Kidney (tissue), 14 donors: Measurements from ENCODE around the gene ITPKB. TPM values are rescaled to one million over a fixed set of nuclear protein-coding genes. Genes with fewer than 3 reads are reported as not detected.

Experiments used
- DNase-seq, 5 donors: peaks; one replicate each; pipeline ENCODE4 v3.0.0-alpha.2; 2013 to 2020
- FAIRE-seq: peaks from 2 replicates; lab custom pipeline; 2012; peaks lifted over from hg19 to GRCh38; lab: Jason Lieb, UNC
- H3K27ac ChIP-seq, 2 donors: one replicate each; pipeline ENCODE4 v1.7.0; 2013; ENCODE audit warnings: low read depth in 2 of 2, low read length in 2 of 2, inconsistent platforms in 1 of 2
- H3K27me3 ChIP-seq: one replicate; pipeline ENCODE4 v1.7.1; 2013; ENCODE audit warnings: low read length, inconsistent platforms; ENCODE audit not compliant: control insufficient read depth, insufficient read depth
- H3K36me3 ChIP-seq, 3 donors: one replicate each; pipeline versions ENCODE4 v1.7.0 to v1.7.1; 2013; ENCODE audit warnings: low read length in 3 of 3, control low read depth in 1 of 3, inconsistent platforms in 1 of 3; ENCODE audit not compliant: insufficient read depth in 3 of 3, control insufficient read depth in 2 of 3
- H3K4me1 ChIP-seq, 3 donors: one replicate each; pipeline versions ENCODE4 v1.7.0 to v1.7.1; 2013; ENCODE audit warnings: low read length in 3 of 3, inconsistent platforms in 1 of 3, low read depth in 1 of 3; ENCODE audit not compliant: control insufficient read depth in 2 of 3, insufficient read depth in 2 of 3
- H3K4me3 ChIP-seq, 3 donors: one replicate each; pipeline versions ENCODE4 v1.7.0 to v1.8.1; 2013; ENCODE audit warnings: low read length in 3 of 3, control low read depth in 1 of 3, inconsistent platforms in 1 of 3
- H3K9ac ChIP-seq, 3 donors: one replicate each; pipeline versions ENCODE4 v1.7.0 to v1.7.1; 2013; ENCODE audit warnings: low read length in 3 of 3, control low read depth in 1 of 3, inconsistent platforms in 1 of 3
- H3K9me3 ChIP-seq, 3 donors: one replicate each; pipeline versions ENCODE4 v1.7.0 to v1.7.1; 2013; ENCODE audit warnings: low read length in 3 of 3, control low read depth in 1 of 3, inconsistent platforms in 1 of 3; ENCODE audit not compliant: control insufficient read depth in 2 of 3, insufficient read depth in 1 of 3
- intact Hi-C: fragments of 100-400 bp; cut with DNase I; formaldehyde crosslinking; loops from one replicate; pipeline ENCODE4 v1.11.1; 2022
- polyA plus RNA-seq: library from polyadenylated mRNA; stranded (reverse); fragments of 350-450 nt; fragmentation: Illumina TruSeq; extraction: RNeasy Lipid Tissue Mini Kit (QIAGEN cat#74804); gene quantifications from one replicate; pipeline ENCODE4 v1.2.3, GENCODE V29; 2014; ENCODE audit warnings: low read depth, low replicate concordance; ENCODE audit not compliant: insufficient read depth
- total RNA-seq: library from RNA; stranded (reverse); fragmentation: NEBNext Ultra II Directional; extraction: Animal tissue kit (Norgen Biotek cat#: 25700); gene quantifications from one replicate; pipeline ENCODE4 v1.2.1, GENCODE V29; 2021
- TF ChIP-seq, protein P1 (sequence below): IDR thresholded peaks from 3 replicates; pipeline ENCODE4 v1.5.1; 2012; ENCODE audit warnings: mild to moderate bottlenecking, moderate library complexity, borderline replicate concordance; ENCODE audit not compliant: insufficient read depth; ENCODE audit errors: extremely low read depth
- donor health status: control.
- donor health status: control.
- donor health status: control.
- donor health status: control.
- donor health status: control.
- donor health status: DM: yes; HTN: yes; CAD: no.
- donor health status: Normal renal cell carcinoma (clear cell type).

ITPKB gene
- total and polyA plus RNA-seq, 2 donors from 2014 or later: 20.2 to 39.3 TPM

DNA sequence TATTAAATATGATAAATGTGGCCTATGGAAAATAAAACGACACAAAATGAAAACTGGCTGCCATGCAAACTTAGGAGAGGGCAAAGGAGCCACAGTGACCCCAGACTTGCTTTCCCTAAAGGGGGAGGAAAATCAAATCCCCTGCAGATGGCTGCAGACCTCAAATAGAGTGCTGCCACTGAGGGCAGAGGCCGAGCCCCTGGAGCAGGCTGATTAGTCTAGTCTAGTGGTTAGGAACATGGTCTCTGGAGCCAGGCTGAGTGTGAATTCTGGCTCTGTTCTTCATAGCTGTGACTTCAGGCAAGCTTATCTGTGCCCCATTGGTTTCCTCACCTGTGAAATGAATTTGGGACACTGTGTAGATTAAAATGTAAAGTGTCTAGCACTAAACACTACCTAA, 60.8 kb downstream of the ITPKB start:
- Histone ChIP-seq H3K27ac (peak overlapping the region in 1 of 2 donors; percentile 97), H3K4me1 (peaks cover 0 to 25% (median 25%) of the 10 kb centered on the region in 3 donors), H3K4me3 (no peak overlapping the region), H3K36me3 (no peaks in the 10 kb centered on the region), H3K9ac (no peak overlapping the region), H3K9me3 (no peaks in the 10 kb centered on the region), H3K27me3 (no peaks in the 10 kb centered on the region)
- DNase-seq (no peak), FAIRE-seq (no peak)
- TF ChIP-seq, protein P1, sequence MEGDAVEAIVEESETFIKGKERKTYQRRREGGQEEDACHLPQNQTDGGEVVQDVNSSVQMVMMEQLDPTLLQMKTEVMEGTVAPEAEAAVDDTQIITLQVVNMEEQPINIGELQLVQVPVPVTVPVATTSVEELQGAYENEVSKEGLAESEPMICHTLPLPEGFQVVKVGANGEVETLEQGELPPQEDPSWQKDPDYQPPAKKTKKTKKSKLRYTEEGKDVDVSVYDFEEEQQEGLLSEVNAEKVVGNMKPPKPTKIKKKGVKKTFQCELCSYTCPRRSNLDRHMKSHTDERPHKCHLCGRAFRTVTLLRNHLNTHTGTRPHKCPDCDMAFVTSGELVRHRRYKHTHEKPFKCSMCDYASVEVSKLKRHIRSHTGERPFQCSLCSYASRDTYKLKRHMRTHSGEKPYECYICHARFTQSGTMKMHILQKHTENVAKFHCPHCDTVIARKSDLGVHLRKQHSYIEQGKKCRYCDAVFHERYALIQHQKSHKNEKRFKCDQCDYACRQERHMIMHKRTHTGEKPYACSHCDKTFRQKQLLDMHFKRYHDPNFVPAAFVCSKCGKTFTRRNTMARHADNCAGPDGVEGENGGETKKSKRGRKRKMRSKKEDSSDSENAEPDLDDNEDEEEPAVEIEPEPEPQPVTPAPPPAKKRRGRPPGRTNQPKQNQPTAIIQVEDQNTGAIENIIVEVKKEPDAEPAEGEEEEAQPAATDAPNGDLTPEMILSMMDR: no peak
- intact Hi-C loops: no loop called here

DNA sequence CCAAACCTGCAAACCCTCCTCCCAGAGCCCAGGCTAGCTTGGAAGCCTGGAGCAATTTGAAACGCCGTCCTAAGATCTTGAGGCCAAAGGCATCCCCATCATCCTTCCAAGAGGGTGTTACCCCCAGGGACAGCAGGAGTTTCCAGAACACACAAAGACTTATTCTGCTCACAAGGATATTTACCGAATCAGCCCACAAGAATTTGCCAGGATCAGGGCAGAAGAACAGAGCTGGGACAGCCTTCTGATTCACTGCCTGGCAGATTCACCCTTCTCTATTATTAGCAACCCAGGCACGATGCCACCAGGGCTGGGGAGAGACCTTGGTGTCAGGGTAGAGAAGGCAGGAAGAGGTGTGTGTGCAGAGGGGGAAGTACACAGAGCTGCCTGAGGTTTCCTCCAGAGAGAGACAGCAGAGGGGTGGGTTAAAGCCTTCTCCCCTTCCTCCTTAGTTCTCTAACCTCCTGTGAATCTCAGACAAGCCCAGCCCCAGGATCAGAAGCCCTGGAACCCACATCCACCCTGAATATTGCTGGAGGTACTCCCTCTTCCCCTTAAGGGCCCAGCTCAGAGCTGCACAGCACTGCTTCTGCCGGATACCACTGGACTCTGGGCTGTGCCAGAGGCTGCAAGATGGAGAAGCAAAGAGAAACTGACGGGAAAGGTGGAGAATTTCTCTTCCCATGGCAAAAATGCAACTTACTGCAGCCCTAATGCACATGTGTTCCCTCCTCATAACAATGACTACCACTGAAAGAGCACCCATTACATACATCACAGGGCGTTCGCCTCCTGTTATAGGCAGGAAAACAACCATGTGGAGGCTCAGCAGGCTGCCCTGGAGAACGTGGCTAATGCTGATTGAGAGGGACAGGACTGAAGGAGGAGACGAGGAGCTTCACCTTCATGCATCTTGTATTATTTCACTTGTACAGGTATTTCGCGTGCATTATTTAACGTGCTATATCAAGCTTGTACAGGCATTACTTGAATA, 61.8 kb downstream of the ITPKB start:
- FAIRE-seq: no peak
- TF ChIP-seq, protein P1: no peak

DNA sequence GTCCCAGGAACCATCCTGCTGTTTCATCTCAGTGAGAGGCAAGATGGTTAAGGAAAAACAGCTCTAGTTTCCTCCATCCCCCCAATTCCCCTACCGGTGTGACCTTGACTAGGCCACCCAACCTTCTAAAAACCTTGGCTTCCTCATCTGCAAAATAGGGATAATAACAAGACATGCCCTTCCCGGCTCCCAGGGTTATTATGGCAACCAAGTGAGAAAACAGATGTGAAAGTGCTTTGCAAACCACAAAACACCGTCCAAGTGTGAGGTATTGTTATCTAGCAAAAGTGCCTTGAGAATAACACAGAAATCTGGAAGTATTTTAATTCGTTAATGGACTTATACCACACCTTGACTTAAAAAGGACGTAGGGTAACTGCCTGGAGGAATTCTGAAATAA, 62.7 kb downstream of the ITPKB start:
- peak overlapping the region; percentile 9 to 45 for H3K27ac ChIP-seq
- intact Hi-C loops: no loop called here
- no peak overlapping the region for H3K4me3 ChIP-seq
- H3K4me1 ChIP-seq: peaks cover 0 to 25% (median 24%) of the 10 kb centered on the region in 3 donors
- H3K36me3 ChIP-seq: no peaks in the 10 kb centered on the region
- TF ChIP-seq, protein P1: no peak
- no peak for FAIRE-seq
- DNase-seq: no peak
- H3K27me3 ChIP-seq: no peaks in the 10 kb centered on the region
- H3K9ac ChIP-seq: peak overlapping the region in 1 of 3 donors; percentile 7
- H3K9me3 ChIP-seq: no peaks in the 10 kb centered on the region

More for the DNA sequence above, 61.8 kb downstream of the ITPKB start:
- Histone ChIP-seq H3K36me3 (no peaks in the 10 kb centered on the region), H3K9ac (peak overlapping the region in 1 of 3 donors; percentile 37), H3K4me1 (peaks cover 0 to 25% (median 24%) of the 10 kb centered on the region in 3 donors), H3K27ac (peak overlapping the region; percentile 19 to 45), H3K9me3 (no peaks in the 10 kb centered on the region), H3K27me3 (no peaks in the 10 kb centered on the region), H3K4me3 (no peak overlapping the region)
- intact Hi-C loops: no loop called here
- peak in 1 of 5 donors; percentile 30 for DNase-seq
